ENCODE data around the gene TRA2A.

GRCh38 chr7:23558303-23558702 lies 26.5 kb upstream of the TRA2A start:
- TF ChIP-seq EZH2 (IDR thresholded peaks at IDR 0.05; ENCODE audit: low read length, unreplicated experiment) (no peak), CTCF (conservative IDR thresholded peaks at IDR 0.05; ENCODE audit: low read depth, low read length) (no peak)
